GM23248 (cell line): ENCODE measurements around the gene DMRT3.

ENCODE experiments used
- EZH2 ChIP-seq: fragments of 200-600 bp; sonication (generic); IDR thresholded peaks from 2 replicates; pipeline ENCODE4 v1.6.1; 2018; ENCODE audit warnings: antibody characterized with exemption, mild to moderate bottlenecking; ENCODE audit not compliant: insufficient read depth, poor library complexity, severe bottlenecking
- EZH2phosphoT487 ChIP-seq: fragments of 200-600 bp; sonication (generic); IDR thresholded peaks from 2 replicates; pipeline ENCODE4 v1.6.1; 2018; ENCODE audit warnings: antibody characterized with exemption, moderate library complexity, mild to moderate bottlenecking, low read depth; ENCODE audit not compliant: insufficient read depth

GRCh38 chr9:947985-948384 is 28.5 kb upstream of the DMRT3 start:
- TF ChIP-seq EZH2 = no peak
- TF ChIP-seq EZH2phosphoT487 = no peak
